DND-41 (cell line): ENCODE measurements around the gene CALN1.

ENCODE experiments used
- ATAC-seq: fragments of 200-7000 bp; cut with Tn5 transposase; 3 replicates; pipeline ENCODE4 v1.9.1; 2021; ENCODE audit warnings: low read depth; ENCODE audit not compliant: insufficient read depth
- DNase-seq: peaks from one replicate; pipeline ENCODE4 v3.0.0-alpha.2; 2020
- H2AFZ ChIP-seq: 2 replicates; pipeline ENCODE4 v1.6.0; 2012; ENCODE audit warnings: low read depth, low read length
- H3K27ac ChIP-seq: 2 replicates; pipeline ENCODE4 v1.5.1; 2012; ENCODE audit warnings: low read length, inconsistent platforms
- H3K27me3 ChIP-seq: fragments of 200-600 bp; sonication (generic); 2 replicates; pipeline ENCODE4 v1.6.0; 2012; ENCODE audit warnings: low read length, mild to moderate bottlenecking, inconsistent platforms; ENCODE audit not compliant: insufficient read depth, poor library complexity
- H3K36me3 ChIP-seq: 2 replicates; pipeline ENCODE4 v1.5.1; 2012; ENCODE audit warnings: low read length, inconsistent platforms; ENCODE audit not compliant: insufficient read depth
- H3K4me1 ChIP-seq: 2 replicates; pipeline ENCODE4 v1.5.1; 2012; ENCODE audit warnings: mild to moderate bottlenecking, low read length; ENCODE audit not compliant: insufficient read depth
- H3K4me2 ChIP-seq: 2 replicates; pipeline ENCODE4 v1.6.0; 2012; ENCODE audit warnings: mild to moderate bottlenecking, moderate library complexity, low read length, inconsistent platforms; ENCODE audit not compliant: insufficient read depth
- H3K4me3 ChIP-seq, 2 experiments: fragments of 200-600 bp in 1 of 2; shearing (Covaris generic) in 1 of 2; 2 replicates each; pipeline ENCODE4 v1.5.1; 2012 to 2016; ENCODE audit warnings: inconsistent platforms in 2 of 2, low read length in 2 of 2, mild to moderate bottlenecking in 2 of 2, low read depth in 1 of 2, moderate library complexity in 1 of 2
- H3K79me2 ChIP-seq: 2 replicates; pipeline ENCODE4 v1.6.0; 2012; ENCODE audit warnings: low read length, inconsistent platforms; ENCODE audit not compliant: insufficient read depth
- H3K9ac ChIP-seq: 2 replicates; pipeline ENCODE4 v1.6.0; 2012; ENCODE audit warnings: low read depth, mild to moderate bottlenecking, inconsistent platforms, low read length, moderate library complexity
- H3K9me3 ChIP-seq: 2 replicates; pipeline ENCODE4 v1.5.1; 2012; ENCODE audit warnings: low read length, moderate library complexity, mild to moderate bottlenecking, inconsistent platforms; ENCODE audit not compliant: insufficient read depth, severe bottlenecking
- H4K20me1 ChIP-seq: 2 replicates; pipeline ENCODE4 v1.6.0; 2012; ENCODE audit warnings: low read length; ENCODE audit not compliant: insufficient read depth
- EZH2 ChIP-seq: IDR thresholded peaks from 3 replicates; pipeline ENCODE4 v1.6.1; 2012; ENCODE audit warnings: borderline replicate concordance, low read depth, mild to moderate bottlenecking, moderate library complexity, low read length, inconsistent platforms; ENCODE audit not compliant: severe bottlenecking
- TF ChIP-seq, protein P1 (sequence below): IDR thresholded peaks from 2 replicates; pipeline ENCODE4 v1.5.1; 2012; ENCODE audit warnings: borderline replicate concordance, low read length, moderate library complexity, mild to moderate bottlenecking; ENCODE audit not compliant: poor library complexity, severe bottlenecking; ENCODE audit errors: extremely low read depth

The CALN1 gene

DNA sequence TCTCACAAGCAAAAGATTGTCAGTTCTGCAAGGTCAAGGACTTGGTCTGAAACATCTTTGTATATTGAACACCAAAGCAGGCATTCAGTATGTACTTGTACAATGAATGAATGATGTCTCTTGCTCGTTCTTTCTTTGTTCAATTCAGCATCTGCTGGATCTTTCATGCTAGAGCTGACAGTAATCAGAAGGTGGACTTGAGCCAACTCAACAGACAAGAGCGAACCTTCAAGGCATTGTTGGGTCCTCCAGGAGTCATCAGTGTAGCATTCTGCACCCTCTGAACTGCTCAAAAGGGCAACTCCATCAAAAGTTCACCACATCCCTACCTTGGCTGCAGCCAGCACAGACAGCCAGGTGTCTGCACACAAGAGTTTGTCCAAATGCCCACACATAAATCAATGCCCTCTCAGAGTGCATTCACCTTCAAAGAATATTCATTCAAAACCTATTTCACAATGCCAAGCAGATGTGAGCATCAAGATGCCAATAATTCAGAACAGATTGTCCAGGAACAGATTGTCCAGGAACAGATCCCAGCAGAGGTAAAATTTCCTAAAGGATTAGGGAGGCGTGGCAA lies 386.7 kb downstream of the CALN1 start:
- no peaks in the 10 kb centered on the region for H3K36me3 ChIP-seq
- no peaks in the 10 kb centered on the region for H3K9me3 ChIP-seq
- ATAC-seq (no peak), DNase-seq (no peak)
- no peak overlapping the region for H3K9ac ChIP-seq
- H3K4me2 ChIP-seq = no peak overlapping the region
- no peak overlapping the region for H3K4me3 ChIP-seq
- no peaks in the 10 kb centered on the region for H3K27me3 ChIP-seq
- no peak overlapping the region for H3K27ac ChIP-seq
- no peaks in the 10 kb centered on the region for H4K20me1 ChIP-seq
- no peak for TF ChIP-seq EZH2
- TF ChIP-seq, protein P1, sequence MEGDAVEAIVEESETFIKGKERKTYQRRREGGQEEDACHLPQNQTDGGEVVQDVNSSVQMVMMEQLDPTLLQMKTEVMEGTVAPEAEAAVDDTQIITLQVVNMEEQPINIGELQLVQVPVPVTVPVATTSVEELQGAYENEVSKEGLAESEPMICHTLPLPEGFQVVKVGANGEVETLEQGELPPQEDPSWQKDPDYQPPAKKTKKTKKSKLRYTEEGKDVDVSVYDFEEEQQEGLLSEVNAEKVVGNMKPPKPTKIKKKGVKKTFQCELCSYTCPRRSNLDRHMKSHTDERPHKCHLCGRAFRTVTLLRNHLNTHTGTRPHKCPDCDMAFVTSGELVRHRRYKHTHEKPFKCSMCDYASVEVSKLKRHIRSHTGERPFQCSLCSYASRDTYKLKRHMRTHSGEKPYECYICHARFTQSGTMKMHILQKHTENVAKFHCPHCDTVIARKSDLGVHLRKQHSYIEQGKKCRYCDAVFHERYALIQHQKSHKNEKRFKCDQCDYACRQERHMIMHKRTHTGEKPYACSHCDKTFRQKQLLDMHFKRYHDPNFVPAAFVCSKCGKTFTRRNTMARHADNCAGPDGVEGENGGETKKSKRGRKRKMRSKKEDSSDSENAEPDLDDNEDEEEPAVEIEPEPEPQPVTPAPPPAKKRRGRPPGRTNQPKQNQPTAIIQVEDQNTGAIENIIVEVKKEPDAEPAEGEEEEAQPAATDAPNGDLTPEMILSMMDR = no peak
- no peak overlapping the region for H2AFZ ChIP-seq
- no peaks in the 10 kb centered on the region for H3K79me2 ChIP-seq
- no peaks in the 10 kb centered on the region for H3K4me1 ChIP-seq

DNA sequence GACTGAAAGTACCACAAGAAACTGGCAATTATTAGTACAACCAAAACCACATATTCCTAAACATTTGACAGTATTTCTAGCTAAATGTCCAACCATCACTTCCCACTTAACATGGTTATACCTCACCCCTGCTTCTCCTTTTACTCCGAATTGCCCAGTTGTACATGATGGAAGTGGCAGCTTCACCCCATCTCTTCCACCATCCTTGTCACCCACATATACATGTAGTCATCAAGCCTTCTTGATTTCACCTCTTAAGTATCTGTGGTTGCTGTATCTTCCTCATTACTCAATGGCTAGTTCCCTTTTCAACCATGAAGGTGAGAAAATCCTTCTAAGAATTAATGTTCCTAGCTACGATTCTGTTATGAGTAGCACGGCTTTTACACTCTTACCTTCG lies 388.2 kb downstream of the CALN1 start:
- H3K4me2 ChIP-seq = no peak overlapping the region
- no peak overlapping the region for H3K9ac ChIP-seq
- no peaks in the 10 kb centered on the region for H3K9me3 ChIP-seq
- H3K79me2 ChIP-seq = no peaks in the 10 kb centered on the region
- no peak overlapping the region for H3K27ac ChIP-seq
- no peaks in the 10 kb centered on the region for H3K27me3 ChIP-seq
- H4K20me1 ChIP-seq = no peaks in the 10 kb centered on the region
- H2AFZ ChIP-seq = no peak overlapping the region
- DNase-seq (no peak), ATAC-seq (no peak)
- no peaks in the 10 kb centered on the region for H3K4me1 ChIP-seq
- H3K36me3 ChIP-seq = no peaks in the 10 kb centered on the region
- no peak for TF ChIP-seq EZH2
- TF ChIP-seq, protein P1 = no peak
- no peak overlapping the region for H3K4me3 ChIP-seq

DNA sequence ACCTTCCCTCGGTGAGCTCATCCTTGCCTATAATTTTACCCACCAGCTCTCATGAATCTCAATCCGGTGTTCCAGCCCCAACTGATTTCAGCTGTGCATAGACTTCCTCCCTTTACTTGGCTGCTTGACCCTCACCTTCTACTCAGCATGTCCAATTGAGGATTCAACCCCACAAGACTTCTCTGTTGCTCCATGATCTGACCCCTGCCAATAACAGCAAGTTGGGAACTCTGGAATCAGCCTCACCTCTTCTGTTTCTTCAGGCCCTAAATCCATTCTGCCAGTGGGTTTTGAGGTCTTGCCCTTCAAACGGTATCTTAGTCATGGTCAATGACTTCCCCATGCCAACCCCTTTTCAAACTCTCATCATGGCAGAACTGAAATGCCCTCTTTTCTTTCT lies 390.4 kb downstream of the CALN1 start:
- Histone ChIP-seq H4K20me1 (no peaks in the 10 kb centered on the region), H3K9ac (no peak overlapping the region), H3K4me2 (no peak overlapping the region)

More for the DNA sequence above, 390.4 kb downstream of the CALN1 start:
- H3K27me3 ChIP-seq = no peaks in the 10 kb centered on the region
- no peaks in the 10 kb centered on the region for H3K4me1 ChIP-seq
- H3K79me2 ChIP-seq = no peaks in the 10 kb centered on the region
- H2AFZ ChIP-seq = no peak overlapping the region
- no peak for DNase-seq
- no peaks in the 10 kb centered on the region for H3K36me3 ChIP-seq
- no peak for TF ChIP-seq EZH2
- TF ChIP-seq, protein P1 = no peak
- no peak overlapping the region for H3K27ac ChIP-seq
- H3K9me3 ChIP-seq = no peaks in the 10 kb centered on the region
- H3K4me3 ChIP-seq = no peak overlapping the region
- no peak for ATAC-seq
